ENCODE results near the gene PTGIR.
"Not testable (repeated sequence)": the region's sequence is repeated elsewhere in the genome, so short reads cannot be mapped to it uniquely, and the experiment has no call there.

Gene PTGIR

DNA sequence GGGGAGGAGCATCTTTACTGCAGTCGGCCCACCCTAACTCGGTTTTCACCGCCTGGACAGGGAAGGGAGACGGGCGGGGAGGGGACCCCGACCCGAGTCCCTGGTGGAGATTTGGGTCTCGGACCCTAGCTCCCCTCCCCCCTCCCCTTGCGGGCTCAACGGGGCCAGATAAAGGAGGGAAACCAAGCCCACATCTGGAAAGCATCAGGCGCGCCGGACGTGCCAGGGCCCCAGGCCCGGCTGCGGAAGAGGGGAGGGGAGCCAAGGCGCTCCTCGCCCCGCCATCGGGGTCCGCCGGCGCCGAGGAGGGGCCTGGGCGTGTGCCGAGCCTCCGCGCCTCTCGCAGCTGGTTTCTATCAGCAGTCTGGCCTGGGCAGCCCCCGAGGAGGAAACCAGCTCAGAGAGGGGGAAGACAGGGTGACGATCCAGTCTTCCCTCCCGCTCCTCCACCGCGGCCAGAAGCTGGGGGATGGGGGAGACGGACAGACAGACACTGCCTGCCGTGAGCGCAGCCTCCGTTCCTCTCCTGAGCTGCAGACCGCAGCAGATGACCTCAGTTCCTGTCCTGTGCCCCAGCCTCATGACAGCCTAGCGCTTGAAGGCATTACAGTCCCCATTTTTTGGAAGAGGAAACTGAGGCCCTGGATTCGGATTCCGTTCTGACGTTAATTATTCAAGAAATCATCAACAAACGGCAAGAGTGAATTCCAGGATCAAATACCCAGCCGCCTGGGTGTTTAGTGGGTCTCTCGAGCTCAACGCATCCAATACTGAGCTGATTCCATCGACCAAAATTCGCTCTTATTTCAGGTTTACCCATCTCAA lies 14.7 kb upstream of the PTGIR start:
- DNase-seq (ENCODE audit: low read depth, low spot score) = no peak

DNA sequence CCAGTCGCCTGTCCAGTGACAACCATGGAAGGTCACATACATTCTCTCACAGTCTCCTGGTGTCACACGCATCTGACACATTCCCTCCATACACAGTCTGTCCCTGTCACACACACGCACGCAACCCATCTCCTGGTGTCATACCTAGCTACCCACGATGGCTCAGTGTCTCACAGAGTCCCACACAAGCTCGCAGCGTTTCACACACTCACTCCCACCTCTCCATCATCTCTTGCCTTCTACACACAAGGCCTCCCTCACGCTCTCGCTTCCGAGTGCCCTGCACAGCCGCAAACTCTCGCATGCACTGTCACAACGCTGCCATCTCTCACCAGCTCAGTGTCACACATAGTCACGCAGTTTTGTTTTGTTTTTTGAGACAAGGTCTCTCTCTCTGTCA lies 12.3 kb upstream of the PTGIR start:
- DNase-seq (ENCODE audit: low read depth, low spot score) = no peak

DNA sequence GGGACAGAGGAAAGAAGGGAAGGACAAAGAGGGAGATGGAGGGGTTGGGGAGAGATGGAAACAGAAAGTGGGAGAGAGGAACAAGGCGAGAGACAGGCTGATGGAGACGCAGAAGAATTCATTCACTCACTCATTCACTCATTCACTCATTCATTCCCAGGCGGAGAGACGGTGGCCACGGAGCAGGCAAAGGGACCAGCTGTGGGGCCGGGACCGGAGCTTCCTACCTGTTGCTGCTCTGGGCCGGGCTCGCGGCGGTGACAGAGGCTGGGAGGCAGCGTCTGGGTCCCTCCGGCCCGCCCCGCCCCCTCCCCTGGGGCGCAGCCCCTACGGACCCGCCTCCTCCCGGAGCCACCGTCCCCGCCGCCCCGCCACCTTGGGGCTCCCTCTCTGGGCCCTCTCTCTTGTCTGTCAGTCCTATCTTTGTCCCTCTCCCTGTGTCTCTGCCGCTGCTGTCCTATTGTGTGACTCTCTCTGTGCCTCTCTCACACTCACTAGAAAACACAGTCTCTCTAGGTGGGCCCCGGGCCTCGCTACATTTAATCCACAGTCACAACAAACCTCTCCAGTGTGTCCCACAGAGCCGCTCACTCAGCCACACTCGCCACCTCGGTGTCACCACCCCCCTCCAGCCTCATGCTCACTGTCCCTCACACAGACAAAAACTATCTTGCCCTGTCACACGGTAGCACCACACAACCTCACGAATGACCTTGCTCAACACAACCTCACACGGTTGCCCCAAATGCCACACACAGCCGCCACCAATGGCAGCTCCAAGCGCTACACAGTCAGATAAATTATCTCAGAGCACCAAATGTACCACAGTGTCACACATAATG lies 11.3 kb upstream of the PTGIR start, which contains the start of gene GNG8:
TSS of gene GNG8 (minus strand) at position 283 of the 842 bp plus-strand sequence. CDS start 1,520 bp downstream, outside the sequence.
- DNase-seq (ENCODE audit: low read depth, low spot score) = no peak

DNA sequence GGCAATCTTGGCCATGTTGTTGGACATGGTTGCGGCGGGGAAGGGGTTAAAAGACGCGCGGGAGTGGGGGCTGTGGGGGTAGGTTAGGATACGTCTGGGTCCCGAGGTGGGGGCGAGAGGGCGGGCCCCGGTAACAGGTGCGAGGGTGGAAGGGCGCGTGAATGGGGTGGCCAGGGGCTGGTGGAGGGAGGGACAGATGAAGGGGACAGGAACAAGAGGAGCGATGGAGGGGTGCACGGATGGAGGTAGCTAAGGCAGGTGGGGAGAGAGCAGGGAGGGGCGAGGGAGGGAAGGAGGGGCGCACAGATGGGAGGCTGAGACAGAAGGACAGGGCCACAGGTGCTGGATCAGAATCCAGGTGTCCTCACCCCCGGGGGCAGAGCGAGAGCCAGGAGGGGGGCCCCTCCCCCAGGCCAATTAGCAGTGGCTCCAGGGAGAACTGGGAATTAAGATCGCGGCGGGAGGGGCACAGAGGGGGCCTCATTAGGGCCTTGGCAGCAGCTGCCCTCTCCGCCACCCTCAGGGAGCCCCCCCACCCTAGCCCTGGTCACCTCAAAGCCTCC lies 9.8 kb upstream of the PTGIR start:
- no peak for DNase-seq (ENCODE audit: low read depth, low spot score)

DNA sequence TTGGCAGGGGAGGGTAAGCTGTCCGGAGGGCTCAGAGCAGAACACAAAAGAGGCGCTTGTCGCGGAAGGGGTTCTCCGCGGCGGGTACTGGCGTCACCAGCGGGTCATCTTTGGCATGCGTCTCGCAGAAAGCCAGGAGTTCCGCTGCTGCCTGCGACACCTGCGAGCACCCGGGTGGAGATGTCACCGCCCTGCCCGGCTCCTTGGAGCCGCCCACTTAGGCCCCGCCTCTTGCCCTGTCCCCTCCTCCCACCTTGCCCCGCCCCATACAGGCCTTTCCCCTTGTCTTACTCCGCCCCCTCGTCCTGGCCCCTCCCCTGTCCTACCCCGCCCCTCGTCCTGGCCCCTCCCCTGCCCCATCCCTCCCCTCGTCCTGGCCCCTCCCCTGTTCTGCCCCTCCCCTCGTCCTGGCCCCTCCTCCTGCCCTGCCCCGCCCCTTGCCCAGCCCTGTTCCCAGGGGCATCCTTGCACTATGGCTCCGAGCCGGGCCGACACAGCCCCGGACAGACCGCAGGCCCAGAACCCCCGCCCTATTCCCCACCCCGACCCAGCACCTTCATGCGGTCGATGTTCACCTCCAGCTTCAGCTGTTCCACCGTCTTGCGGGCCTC lies 9.3 kb upstream of the PTGIR start:
- DNase-seq (ENCODE audit: low read depth, low spot score) = no peak

DNA sequence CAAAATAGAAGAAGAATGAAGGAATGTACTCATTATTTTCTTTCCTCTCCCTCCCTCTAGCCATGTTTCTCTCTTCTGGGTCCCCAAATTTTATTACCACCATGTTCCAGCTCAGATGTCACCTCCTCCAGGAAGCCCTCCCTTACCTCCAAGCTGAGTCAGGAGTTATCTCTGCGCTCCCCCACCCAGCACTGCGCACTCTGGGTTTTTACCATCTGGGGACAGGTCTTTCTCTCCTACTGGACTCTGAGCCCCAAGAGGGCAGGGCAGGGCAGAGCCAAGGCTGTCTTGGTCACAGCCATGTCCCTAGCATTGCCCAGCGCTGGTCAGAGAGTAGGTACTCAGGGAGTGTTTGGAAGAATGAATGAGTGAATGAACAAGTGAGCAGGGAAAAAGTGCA lies 8.2 kb upstream of the PTGIR start:
- no peak for DNase-seq (ENCODE audit: low read depth, low spot score)

DNA sequence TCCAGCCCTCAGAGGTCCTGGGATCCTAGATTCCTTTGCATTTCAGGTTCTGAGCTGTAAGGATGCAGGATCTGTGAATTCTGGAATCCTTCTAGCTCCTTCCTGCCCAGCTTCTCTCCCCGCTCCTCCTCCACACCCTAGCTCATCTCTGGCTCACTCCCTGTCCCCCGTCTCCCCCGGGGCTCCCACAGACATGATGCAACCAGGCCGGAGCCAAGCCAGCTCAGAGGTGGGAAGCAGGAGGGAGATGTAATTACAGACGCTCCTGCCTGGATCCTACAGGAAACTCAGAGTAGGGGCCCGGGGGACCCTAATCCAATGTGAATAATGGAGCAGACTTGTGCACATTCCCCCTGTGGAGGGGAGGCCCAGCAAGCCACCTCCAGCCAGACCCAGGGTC lies 6.6 kb upstream of the PTGIR start:
- DNase-seq (ENCODE audit: low read depth, low spot score) = no peak

DNA sequence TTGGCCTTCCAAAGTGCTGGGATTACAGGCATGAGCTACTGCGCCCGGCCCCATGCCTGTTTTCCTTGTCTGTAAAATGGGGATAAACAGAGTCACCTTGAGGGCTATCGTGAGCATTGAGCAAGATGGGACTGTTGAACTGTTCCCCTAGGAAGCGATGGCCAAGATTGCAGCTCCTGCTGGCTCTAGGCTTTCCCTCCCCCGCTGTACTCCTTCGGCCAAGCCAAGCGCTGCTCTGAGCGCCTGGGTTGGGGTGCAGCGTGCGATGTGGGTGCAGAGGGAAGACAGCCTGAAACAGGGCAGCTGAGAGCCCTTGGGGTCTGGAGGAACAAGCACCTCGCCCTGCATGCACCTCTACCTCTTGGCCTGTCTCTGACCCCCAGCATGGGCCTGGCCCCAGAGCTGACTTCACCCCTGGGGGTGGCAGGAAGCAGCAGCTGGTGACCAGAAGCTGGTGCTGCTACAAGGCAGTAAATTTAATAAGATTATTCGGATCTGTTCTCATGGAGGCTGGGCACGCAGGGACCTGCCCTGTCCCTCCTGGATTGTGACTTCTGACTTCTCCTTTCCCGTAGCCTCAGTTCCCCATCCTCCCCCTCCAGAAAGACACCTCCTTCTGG lies 5.8 kb upstream of the PTGIR start:
- DNase-seq (ENCODE audit: low read depth, low spot score) = no peak

DNA sequence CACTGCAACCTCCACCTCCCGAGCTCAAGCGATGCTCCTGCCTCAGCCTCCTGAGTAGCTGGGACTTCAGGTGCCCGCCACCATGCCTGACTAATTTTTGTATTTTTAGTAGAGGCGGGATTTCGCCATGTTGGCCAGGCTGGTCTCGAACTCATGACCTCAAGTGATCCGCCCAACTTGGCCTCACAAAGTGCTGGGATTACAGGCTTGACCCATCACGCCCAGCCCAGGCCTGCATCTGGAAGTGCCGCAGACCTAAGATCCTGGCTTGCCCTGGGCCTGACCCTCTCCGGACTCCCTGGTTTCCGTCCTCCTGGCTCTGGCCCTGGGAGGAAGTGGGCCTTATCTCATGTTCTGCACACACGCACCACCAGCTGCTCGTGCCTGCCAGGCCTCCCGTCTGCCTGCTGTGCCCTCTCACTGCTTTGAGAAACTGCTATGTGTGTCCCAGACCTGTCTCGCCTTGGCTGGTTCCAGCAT lies 4.7 kb upstream of the PTGIR start:
- no peak for DNase-seq (ENCODE audit: low read depth, low spot score)

DNA sequence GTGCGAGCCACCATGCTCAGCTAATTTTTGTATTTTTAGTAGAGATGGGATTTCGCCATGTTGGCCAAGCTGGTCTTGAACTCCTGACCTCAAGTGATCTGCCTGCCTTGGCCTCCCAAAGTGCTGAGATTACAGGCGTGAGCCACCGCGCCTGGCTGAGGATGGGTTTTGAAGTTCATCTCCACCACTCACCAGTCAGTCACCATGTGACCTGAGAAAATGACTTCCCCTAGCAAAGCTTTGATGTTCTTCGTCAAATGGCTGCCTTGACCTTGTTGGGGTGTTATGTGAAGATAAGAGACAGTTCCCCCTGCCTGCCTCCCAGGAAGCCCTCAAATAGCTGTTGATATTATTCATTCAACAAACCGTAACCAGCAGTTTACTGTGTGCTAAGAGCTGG lies 4.1 kb upstream of the PTGIR start:
- not testable (repeated sequence) for DNase-seq (ENCODE audit: low read depth, low spot score)

DNA sequence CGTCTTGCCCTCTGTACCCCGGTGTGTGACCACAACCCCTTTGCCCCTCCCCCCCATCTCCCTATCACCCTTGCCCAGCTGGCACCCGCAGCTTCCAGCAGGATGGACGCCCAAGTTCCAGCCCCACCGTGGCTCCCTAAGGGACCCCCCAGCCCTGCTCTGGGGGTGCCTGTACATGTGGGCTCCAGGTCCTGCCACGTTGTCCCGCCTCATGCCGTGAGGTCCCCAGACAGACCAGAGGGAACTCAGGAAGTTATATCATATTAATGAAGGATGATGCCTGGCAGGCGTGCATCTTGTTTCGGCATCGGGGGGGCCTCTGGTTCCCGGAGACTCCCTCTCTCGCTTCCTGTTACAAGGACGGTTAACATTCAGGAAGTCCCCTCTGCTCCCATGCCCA lies 1.6 kb upstream of the PTGIR start:
- no peak for DNase-seq (ENCODE audit: low read depth, low spot score)

DNA sequence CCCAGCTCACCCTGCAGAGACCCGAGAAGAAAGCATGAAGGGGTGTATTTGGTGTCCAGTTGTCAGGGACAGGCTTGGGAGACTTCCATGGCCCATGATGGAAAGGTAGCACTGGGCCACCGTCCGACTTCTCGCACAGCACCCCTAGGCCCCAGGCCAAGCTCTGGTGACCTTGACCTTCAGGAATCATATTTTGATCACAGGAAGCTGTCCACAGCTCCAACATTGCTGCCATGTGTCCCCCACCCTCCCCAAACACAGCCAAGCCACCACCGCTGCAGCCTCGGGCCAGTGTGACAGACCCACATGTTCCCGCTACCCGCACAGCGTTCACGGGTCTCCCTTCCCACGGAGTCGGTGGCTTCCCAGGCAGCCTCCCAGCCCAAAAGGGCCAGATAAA lies 842 bp upstream of the PTGIR start:
- no peak for DNase-seq (ENCODE audit: low read depth, low spot score)

DNA sequence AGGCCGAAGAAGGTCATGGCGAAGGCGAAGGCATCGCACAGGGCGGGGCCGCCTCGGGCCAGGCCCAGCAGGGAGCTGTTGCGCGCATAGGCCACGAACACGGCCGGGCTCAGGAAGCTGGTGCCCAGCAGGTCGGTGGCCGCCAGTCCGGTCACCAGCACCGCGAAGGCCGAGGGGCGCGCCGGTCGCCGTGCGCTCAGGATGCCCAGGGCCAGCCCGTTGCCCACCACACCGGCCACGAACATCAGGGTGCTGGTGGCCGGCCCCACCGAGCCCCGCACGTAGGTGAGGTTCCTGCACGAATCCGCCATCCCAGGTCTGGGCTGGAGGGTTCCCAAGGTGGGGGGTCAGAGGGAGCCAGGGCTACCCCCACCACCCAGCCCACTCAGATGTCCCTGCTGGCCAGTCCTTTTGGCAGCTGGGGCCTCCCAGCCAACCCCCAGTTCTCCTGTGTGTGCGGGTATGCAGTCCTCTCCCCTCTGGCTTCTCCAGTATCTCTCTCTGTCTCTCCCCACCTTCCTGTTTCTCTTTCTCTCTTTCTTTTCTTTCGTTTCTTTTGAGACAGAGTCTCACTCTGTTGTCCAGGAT lies 880 bp downstream of the PTGIR start:
- DNase-seq (ENCODE audit: low read depth, low spot score) = no peak

DNA sequence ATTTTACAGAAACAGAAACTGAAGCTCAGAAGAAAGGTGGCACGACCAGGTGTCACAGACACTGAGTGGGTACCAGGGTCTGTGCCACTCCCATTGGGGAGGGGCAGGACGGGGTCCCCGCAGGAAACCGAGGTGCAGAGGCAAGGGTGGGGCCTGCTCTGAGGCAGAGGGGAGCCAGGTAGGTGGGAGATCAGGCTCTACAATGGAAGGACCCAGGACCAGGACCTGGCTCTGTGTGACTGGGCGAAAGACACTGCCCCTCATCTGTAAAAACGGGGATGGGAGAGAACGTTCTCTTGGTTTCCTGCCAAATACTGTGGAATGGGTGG lies 2.8 kb downstream of the PTGIR start:
- no peak for DNase-seq (ENCODE audit: low read depth, low spot score)

DNA sequence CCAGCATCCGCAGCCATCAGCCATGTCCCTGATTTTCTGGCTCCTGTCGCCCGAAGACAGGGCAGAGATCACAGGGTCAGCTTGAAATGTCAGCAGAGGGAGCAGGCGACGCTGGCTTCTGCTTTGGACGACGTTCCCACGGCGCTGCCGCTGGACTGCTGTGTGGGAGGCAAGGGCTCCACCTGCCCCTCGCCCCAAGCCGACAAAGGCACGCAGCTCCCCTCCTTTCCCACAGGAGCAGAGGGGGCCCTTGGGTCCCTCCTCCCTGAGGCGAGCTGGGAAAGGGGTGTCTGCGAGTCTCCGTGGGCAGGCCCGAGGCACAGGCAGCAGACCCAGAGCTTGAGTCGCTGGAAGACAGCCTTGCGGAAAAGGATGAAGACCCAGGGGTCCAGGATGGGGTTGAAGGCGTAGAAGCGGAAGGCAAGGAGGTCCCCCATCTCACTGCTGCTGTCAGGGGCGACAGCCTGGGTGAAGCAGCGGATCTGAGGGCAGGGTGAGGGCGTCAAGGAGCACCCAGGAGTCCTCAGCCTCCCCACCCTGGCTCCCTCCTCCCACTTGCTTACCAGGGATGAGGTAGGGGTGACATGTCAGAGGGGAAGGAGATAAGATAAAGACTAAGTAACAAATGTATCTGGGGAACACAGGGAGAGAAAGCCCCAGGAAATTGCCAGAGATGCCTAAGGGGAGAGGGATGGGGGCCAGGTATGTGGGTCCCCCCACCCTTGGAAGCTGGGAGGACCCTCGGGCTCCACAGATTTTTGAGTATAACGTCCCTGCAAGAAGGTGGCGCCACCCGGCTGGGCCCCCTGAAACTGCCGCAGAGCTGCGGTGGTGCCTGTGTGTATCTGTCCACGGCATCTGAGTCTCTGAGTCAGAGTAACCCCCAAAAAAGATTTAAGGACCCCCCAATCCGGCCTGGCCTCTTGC lies 3.4 kb downstream of the PTGIR start:
- no peak for DNase-seq (ENCODE audit: low read depth, low spot score)

DNA sequence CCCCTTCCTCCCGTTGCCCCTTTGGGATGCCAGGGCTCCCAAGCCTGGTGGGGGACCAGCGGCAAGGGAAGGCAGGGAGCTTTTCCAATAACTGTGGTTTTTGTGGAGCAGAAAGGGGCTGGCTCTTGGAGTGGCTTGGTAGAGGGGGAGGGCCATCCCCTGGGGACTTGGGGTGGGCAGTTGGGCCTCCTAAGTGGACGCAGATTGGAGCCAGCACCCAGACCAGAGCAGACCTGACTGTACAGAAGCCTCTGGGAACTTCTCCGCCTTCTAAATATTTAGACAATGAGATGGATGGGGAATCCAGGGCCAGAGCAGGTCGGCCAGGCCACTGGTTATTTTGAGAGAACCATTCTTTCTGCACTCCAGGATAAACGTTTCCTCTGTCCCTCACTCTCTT lies 4.2 kb downstream of the PTGIR start:
- no peak for DNase-seq (ENCODE audit: low read depth, low spot score)

DNA sequence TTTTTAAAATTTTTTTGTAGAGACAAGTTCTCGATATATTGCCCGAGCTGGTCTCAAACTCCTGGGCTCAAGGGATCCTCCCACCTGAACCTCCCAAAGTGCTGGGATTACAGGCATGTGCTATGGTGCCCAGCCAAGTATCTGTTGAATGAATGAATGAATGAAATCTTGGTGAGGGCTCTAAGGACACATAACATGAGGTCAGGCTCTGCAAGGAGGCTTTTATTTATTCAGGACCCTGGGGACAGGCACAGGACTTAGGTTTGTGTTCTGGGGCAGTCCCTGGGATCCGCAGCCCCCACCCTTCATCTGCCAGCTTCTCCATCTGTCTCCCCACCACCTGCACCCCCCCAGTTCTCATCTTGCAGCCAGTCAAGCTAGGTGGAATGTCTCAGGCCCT lies 4.6 kb downstream of the PTGIR start:
- DNase-seq (ENCODE audit: low read depth, low spot score) = no peak

DNA sequence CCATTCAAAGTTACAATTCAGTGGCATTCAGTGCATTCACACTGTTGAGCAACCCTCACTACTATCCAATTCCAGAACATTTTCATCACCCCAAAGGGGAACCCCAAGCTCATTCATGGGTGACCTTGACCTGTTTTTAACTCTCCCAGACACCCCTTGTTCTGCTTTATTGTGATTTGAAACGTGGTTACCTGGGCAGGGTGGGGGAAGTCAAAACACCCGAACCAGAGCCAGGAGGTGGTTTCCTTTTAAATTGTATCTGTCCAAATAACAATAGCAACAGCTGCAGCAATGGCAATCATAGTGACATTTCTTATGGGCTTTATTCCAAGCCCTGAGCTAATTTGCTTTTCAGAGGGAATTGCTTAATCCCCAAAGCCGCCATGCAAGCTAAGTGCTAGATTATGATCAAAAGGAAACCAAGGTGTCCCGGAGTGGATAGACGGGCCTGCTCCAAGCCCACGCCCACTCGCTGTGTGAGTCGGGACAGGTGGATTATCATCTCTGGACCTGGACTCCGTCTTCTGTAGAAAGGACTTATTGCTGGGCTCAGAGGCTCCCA lies 6.1 kb downstream of the PTGIR start:
- DNase-seq (ENCODE audit: low read depth, low spot score) = no peak

DNA sequence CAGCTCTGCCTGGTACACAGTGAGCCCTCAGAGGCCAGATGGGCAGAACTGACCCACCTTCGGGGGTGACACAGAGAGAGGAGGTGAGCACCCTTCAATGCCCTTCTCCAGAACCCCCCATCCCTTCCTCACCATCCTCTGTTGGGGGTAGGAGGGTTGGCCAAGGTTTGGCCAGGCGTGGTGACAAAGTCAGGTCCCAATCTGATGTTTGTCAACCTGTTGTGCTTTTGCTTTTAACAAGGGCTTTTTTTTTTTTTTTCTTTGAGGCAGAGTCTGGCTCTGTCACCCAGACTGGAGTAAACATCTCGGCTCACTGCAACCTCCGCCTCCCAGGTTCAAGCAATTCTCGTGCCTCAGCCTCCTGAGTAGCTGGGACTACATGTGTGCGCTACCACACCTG lies 7.3 kb downstream of the PTGIR start:
- DNase-seq (ENCODE audit: low read depth, low spot score) = no peak
